HepG2 (cell line): ENCODE data around the gene OSR1. TPM values are rescaled to one million over a fixed set of nuclear protein-coding genes. Genes with fewer than 3 reads are reported as not detected.

Experiments used
- ARNTL ChIP-seq: sonication (generic); formaldehyde crosslinking; IDR thresholded peaks from 2 replicates; pipeline ENCODE4 v1.4.0; 2020; ENCODE audit warnings: mild to moderate bottlenecking, missing genetic modification reagents
- ATF7 ChIP-seq, 2 experiments: fragments of 450-650 bp in 1 of 2; sonication (generic) in 1 of 2; formaldehyde crosslinking in 1 of 2; IDR thresholded peaks; 2 replicates each; pipeline versions ENCODE4 v1.4.0 to v1.6.1; 2016 to 2020; ENCODE audit warnings: antibody characterized with exemption in 1 of 2, mild to moderate bottlenecking in 1 of 2, missing genetic modification reagents in 1 of 2
- ETV6 ChIP-seq: sonication (generic); formaldehyde crosslinking; conservative IDR thresholded peaks from 2 replicates; pipeline ENCODE4 v1.4.0; 2020; ENCODE audit warnings: missing genetic modification reagents
- FOSL1 ChIP-seq: sonication (generic); formaldehyde crosslinking; IDR thresholded peaks from 2 replicates; pipeline ENCODE4 v1.9.0; 2021; ENCODE audit warnings: missing genetic modification reagents, borderline replicate concordance
- GATAD2A ChIP-seq: IDR thresholded peaks from 2 replicates; pipeline ENCODE4 v1.6.1; 2016
- HOXD1 ChIP-seq: sonication (generic); formaldehyde crosslinking; IDR thresholded peaks from 2 replicates; pipeline ENCODE4 v1.5.0; 2020; ENCODE audit warnings: missing genetic modification reagents
- IRX3 ChIP-seq: sonication (generic); formaldehyde crosslinking; IDR thresholded peaks from 2 replicates; pipeline ENCODE4 v1.8.1; 2023; ENCODE audit warnings: mild to moderate bottlenecking, low read depth, missing genetic modification reagents, borderline replicate concordance
- KDM5B ChIP-seq: sonication (generic); formaldehyde crosslinking; IDR thresholded peaks from 2 replicates; pipeline ENCODE4 v1.4.0; 2020; ENCODE audit warnings: missing genetic modification reagents, mild to moderate bottlenecking, borderline replicate concordance
- MEIS1 ChIP-seq: sonication (generic); formaldehyde crosslinking; IDR thresholded peaks from 2 replicates; pipeline ENCODE4 v1.9.0; 2021; ENCODE audit warnings: mild to moderate bottlenecking, missing genetic modification reagents, moderate library complexity, borderline replicate concordance
- RNF2 ChIP-seq: fragments of 450-650 bp; conservative IDR thresholded peaks from 2 replicates; pipeline ENCODE4 v1.6.1; 2016; ENCODE audit warnings: low read depth
- SMARCE1 ChIP-seq: fragments of 450-650 bp; IDR thresholded peaks from 2 replicates; pipeline ENCODE4 v1.6.1; 2017; ENCODE audit warnings: borderline replicate concordance
- SP140L ChIP-seq: sonication (generic); formaldehyde crosslinking; IDR thresholded peaks from 2 replicates; pipeline ENCODE4 v1.4.0; 2020; ENCODE audit warnings: missing genetic modification reagents, borderline replicate concordance
- ZBTB33 ChIP-seq: sonication (generic); formaldehyde crosslinking; IDR thresholded peaks from 2 replicates; pipeline ENCODE4 v1.4.0; 2020; ENCODE audit warnings: missing genetic modification reagents
- ZNF550 ChIP-seq: sonication (generic); formaldehyde crosslinking; IDR thresholded peaks from 2 replicates; pipeline ENCODE4 v1.4.0; 2020; ENCODE audit warnings: mild to moderate bottlenecking, missing genetic modification reagents, borderline replicate concordance
- ZNF574 ChIP-seq: sonication (generic); formaldehyde crosslinking; IDR thresholded peaks from 2 replicates; pipeline ENCODE4 v1.4.0; 2020; ENCODE audit warnings: missing genetic modification reagents
- ZNF609 ChIP-seq: sonication (generic); formaldehyde crosslinking; IDR thresholded peaks from 2 replicates; pipeline ENCODE4 v1.4.0; 2020; ENCODE audit warnings: mild to moderate bottlenecking, missing genetic modification reagents, borderline replicate concordance
- ZNF768 ChIP-seq: sonication (generic); formaldehyde crosslinking; IDR thresholded peaks from 2 replicates; pipeline ENCODE4 v1.4.0; 2020; ENCODE audit warnings: missing genetic modification reagents
- ZNF773 ChIP-seq: sonication (generic); formaldehyde crosslinking; IDR thresholded peaks from 2 replicates; pipeline ENCODE4 v1.4.0; 2020; ENCODE audit warnings: missing genetic modification reagents, borderline replicate concordance
- ZNF775 ChIP-seq: sonication (generic); formaldehyde crosslinking; IDR thresholded peaks from 2 replicates; pipeline ENCODE4 v1.4.0; 2020; ENCODE audit warnings: missing genetic modification reagents, mild to moderate bottlenecking, moderate library complexity, borderline replicate concordance
- ZSCAN29 ChIP-seq: sonication (generic); formaldehyde crosslinking; conservative IDR thresholded peaks from 2 replicates; pipeline ENCODE4 v1.4.0; 2020; ENCODE audit warnings: mild to moderate bottlenecking, missing genetic modification reagents
- polyA plus RNA-seq, 8 experiments: library from polyadenylated mRNA; depleted of rRNA in 3 of 8; stranded (reverse) in 7 of 8; unstranded in 1 of 8; fragments of >200 nt; fragmentation: Illumina TruSeq in 4 of 8; extraction: Trizol in 4 of 8; gene quantifications; 2 replicates each; pipeline versions ENCODE4 v1.2.1 to v1.2.3, GENCODE V29; 2011 to 2016; ENCODE audit warnings: low read depth in 4 of 8, missing spikeins in 1 of 8, mixed read lengths in 1 of 8; ENCODE audit not compliant: insufficient read depth in 1 of 8
- total RNA-seq, 5 experiments: library from RNA; depleted of rRNA; stranded (reverse); fragments of >200 nt; fragmentation: Illumina TruSeq; extraction: Trizol; gene quantifications; 2 replicates each; pipeline ENCODE4 v1.2.3, GENCODE V29; 2016; ENCODE audit warnings: low read depth in 1 of 5

OSR1 gene
- total and polyA plus RNA-seq, 2 of the 13 experiments (the other 11 are each of a cell fraction or from before 2014, with no cell fraction given): 0.63 to 1.1 TPM

- TF ChIP-seq KDM5B (0 out of 2 replicates have a peak, but pooled peaks have one; percentile 3), ZSCAN29 (CRISPR knock-in tag) (peak; percentile 10; the same call in 1 of the 2 replicates), ZNF574 (no peak), ZNF773 (no peak), ATF7 (IDR thresholded peaks at IDR 0.05) (no peak), ATF7 (CRISPR knock-in tag; IDR thresholded peaks at IDR 0.05) (0 out of 2 replicates have a peak, but pooled peaks have one; percentile 30), RNF2 (0 out of 2 replicates have a peak, but pooled peaks have one; percentile 19), ZBTB33 (no peak), SMARCE1 (no peak), ZNF768 (CRISPR knock-in tag) (0 out of 2 replicates have a peak, but pooled peaks have one; percentile 3), FOSL1 (CRISPR knock-in tag) (no peak), HOXD1 (CRISPR knock-in tag) (0 out of 2 replicates have a peak, but pooled peaks have one; percentile 25), ARNTL (CRISPR knock-in tag) (peak; percentile 40; the same call in 1 of the 2 replicates), IRX3 (no peak), ZNF609 (CRISPR knock-in tag) (0 out of 2 replicates have a peak, but pooled peaks have one; percentile 22), ZNF775 (CRISPR knock-in tag) (no peak), SP140L (CRISPR knock-in tag) (no peak), ZNF550 (CRISPR knock-in tag) (no peak), GATAD2A (peak; percentile 11; the same call in 1 of the 2 replicates), ETV6 (peak; percentile 41; the same call in 1 of the 2 replicates), MEIS1 (CRISPR knock-in tag) (no peak)
Observed at GRCh38 chr2:19359021-19359357, 566 bp upstream of the OSR1 start (continued).
